Stomach (tissue), 9 donors: ENCODE data around the gene SYNGR3. TPM values are rescaled to one million over a fixed set of nuclear protein-coding genes. Genes with fewer than 3 reads are reported as not detected.

Experiments
- DNase-seq, 2 donors: peaks; one replicate each; pipeline versions ENCODE4 v3.0.0 to v3.0.0-alpha.2; 2013 to 2019
- H3K27ac ChIP-seq, 5 donors: fragments of 200-600 bp in 4 of 5; sonication (generic) in 4 of 5; one replicate each; pipeline ENCODE4 v1.5.1; 2013 to 2019; ENCODE audit warnings: mild to moderate bottlenecking in 1 of 5, moderate library complexity in 1 of 5
- H3K27me3 ChIP-seq, 3 donors: fragments of 200-600 bp; sonication (generic); one replicate each; pipeline ENCODE4 v1.5.1; 2017 to 2019; ENCODE audit warnings: mixed run types in 1 of 3
- H3K36me3 ChIP-seq, 4 donors: fragments of 200-600 bp; sonication (generic); 1 replicate in 3 of 4; 2 replicates in 1 of 4; pipeline ENCODE4 v1.5.1; 2016 to 2019
- H3K4me1 ChIP-seq, 4 donors: fragments of 200-600 bp; sonication (generic); one replicate each; pipeline ENCODE4 v1.5.1; 2016 to 2019
- H3K4me3 ChIP-seq, 4 donors: fragments of 200-600 bp; sonication (generic) in 3 of 4; one replicate each; pipeline ENCODE4 v1.5.1; 2016 to 2019; ENCODE audit warnings: mild to moderate bottlenecking in 1 of 4
- H3K9me3 ChIP-seq, 4 donors: fragments of 200-600 bp; sonication (generic); one replicate each; pipeline ENCODE4 v1.5.1; 2016 to 2019
- EP300 ChIP-seq: sonication (generic); formaldehyde crosslinking; IDR thresholded peaks from one replicate; pipeline ENCODE4 v1.6.1; 2017; ENCODE audit warnings: antibody characterized with exemption
- POLR2A ChIP-seq, 4 donors: fragments of 450-650 bp; IDR thresholded peaks; one replicate each; pipeline ENCODE4 v1.6.1; 2016; ENCODE audit warnings: antibody characterized with exemption in 4 of 4, control low read depth in 2 of 4, mild to moderate bottlenecking in 1 of 4, moderate library complexity in 1 of 4
- POLR2AphosphoS5 ChIP-seq, 3 donors: sonication (generic); formaldehyde crosslinking; IDR thresholded peaks; one replicate each; pipeline ENCODE4 v1.6.1; 2016; ENCODE audit warnings: antibody characterized with exemption in 3 of 3
- WGBS, 5 donors: extraction: QIAGEN DNeasy Blood & Tissue Kit in 3 of 5; methylation state at CpG; one replicate each; pipeline versions ENCODE4 v1.1.5 to v1.1.7; 2013 to 2018; 5-methylcytosine and 5-hydroxymethylcytosine counted together
- intact Hi-C: fragments of 100-400 bp; cut with DNase I; formaldehyde crosslinking; loops from one replicate; pipeline ENCODE4 v1.15.1; 2023; ENCODE audit warnings: low total_unique reads
- polyA plus RNA-seq, 3 donors: library from polyadenylated mRNA; stranded (reverse); fragments of 200-250 nt; gene quantifications; one replicate each; pipeline ENCODE4 v1.2.3, GENCODE V29; 2013
- total RNA-seq, 5 donors: library from RNA; depleted of rRNA; stranded (reverse); fragments of >200 nt; gene quantifications; one replicate each; pipeline versions ENCODE4 v1.1.0 to v1.2.3, GENCODE V29; 2014 to 2016
- TF ChIP-seq, protein P1 (sequence below), 7 experiments: fragments of 450-650 bp in 4 of 7; fragments of 200-600 bp in 3 of 7; sonication (generic) in 3 of 7; IDR thresholded peaks; one replicate each; pipeline ENCODE4 v1.5.1; 2016 to 2019; ENCODE audit warnings: antibody characterized with exemption in 7 of 7, control low read depth in 2 of 7, mild to moderate bottlenecking in 1 of 7
- donor health status: healthy with polysubstance abuse.
- donor health status: Bipolar disorder and iron deficiency.
- donor health status: healthy.

The SYNGR3 gene
- total and polyA plus RNA-seq, 8 donors, result 1.3 to 1.7 TPM; not detected in 6

- Histone ChIP-seq H3K9me3 (no peaks in the 10 kb centered on the region), H3K4me1 (peaks cover 83 to 98% (median 96%) of the 10 kb centered on the region in 4 donors), H3K4me3 (peak overlapping the region in 2 of 4 donors; percentile 4 to 29), H3K27ac (peak overlapping the region; percentile 83 to 95 (median 88)), H3K36me3 (peaks cover 11 to 21% (median 16%) of the 10 kb centered on the region in 4 donors), H3K27me3 (no peaks in the 10 kb centered on the region)
- peak in 1 of 2 donors; percentile 89 for DNase-seq
- TF ChIP-seq EP300 (no peak), POLR2A (IDR thresholded peaks at IDR 0.05) (no peak), POLR2AphosphoS5 (IDR thresholded peaks at IDR 0.05) (no peak)
- TF ChIP-seq, protein P1, sequence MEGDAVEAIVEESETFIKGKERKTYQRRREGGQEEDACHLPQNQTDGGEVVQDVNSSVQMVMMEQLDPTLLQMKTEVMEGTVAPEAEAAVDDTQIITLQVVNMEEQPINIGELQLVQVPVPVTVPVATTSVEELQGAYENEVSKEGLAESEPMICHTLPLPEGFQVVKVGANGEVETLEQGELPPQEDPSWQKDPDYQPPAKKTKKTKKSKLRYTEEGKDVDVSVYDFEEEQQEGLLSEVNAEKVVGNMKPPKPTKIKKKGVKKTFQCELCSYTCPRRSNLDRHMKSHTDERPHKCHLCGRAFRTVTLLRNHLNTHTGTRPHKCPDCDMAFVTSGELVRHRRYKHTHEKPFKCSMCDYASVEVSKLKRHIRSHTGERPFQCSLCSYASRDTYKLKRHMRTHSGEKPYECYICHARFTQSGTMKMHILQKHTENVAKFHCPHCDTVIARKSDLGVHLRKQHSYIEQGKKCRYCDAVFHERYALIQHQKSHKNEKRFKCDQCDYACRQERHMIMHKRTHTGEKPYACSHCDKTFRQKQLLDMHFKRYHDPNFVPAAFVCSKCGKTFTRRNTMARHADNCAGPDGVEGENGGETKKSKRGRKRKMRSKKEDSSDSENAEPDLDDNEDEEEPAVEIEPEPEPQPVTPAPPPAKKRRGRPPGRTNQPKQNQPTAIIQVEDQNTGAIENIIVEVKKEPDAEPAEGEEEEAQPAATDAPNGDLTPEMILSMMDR (IDR thresholded peaks at IDR 0.05), result no peak
- intact Hi-C loops, result no loop called here
- 54 to 67% (median 61%) methylated on average over 31 to 41 of the region's 41 CpGs for WGBS, 5 donors
Observed at GRCh38 chr16:2038382-2039231, 48.8 kb downstream of the SYNGR3 start.

DNA sequence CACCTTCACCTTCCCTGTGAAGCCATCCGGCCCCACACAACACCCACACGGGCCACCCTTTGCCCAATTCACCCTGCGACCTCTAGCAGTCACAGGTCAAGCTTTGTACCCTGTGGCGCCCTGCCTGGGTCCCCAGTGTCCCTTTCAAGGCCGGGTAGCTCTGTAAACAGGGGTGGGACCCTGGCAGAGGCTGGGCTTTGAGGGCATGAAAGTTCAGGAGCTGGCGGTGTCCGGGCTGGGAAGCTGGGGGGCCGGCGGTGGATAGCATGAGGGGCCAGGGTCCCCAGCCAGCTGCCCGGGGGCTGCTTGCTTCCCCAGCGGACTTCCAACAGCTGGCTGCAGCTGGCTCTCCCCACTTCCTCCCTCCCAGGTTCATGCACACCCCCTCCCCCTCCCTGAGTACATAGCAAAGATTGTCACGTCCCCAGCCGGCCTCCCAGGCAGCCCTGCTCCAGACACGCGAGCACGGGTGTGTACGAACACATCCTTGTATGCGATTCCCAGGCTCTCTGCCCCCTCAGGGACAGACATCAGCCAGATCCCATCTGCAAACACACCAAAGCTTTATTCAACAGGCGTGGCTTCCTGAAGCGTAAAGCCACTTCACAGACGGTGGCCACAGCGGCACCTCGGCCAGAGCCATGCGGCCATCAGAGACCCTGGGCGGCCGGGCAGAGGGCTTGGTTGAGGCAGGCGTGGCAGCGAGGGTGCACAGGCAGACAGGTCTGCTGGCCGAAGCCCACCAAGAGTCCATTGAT is 49.7 kb downstream of the SYNGR3 start:
- intact Hi-C loops, result no loop called here
- peak; percentile 83 to 96 for DNase-seq
- H3K27ac ChIP-seq, result peak overlapping the region; percentile 83 to 95 (median 88)
- peaks cover 11 to 21% (median 19%) of the 10 kb centered on the region in 4 donors for H3K36me3 ChIP-seq
- 14 to 38% (median 29%) methylated on average over 22 to 29 of the region's 29 CpGs for WGBS, 5 donors
- TF ChIP-seq, protein P1 (IDR thresholded peaks at IDR 0.05), result no peak
- peak; percentile 25 to 72 (median 55) for TF ChIP-seq POLR2AphosphoS5 (IDR thresholded peaks at IDR 0.05)
- no peak for TF ChIP-seq POLR2A (IDR thresholded peaks at IDR 0.05)
- H3K4me1 ChIP-seq, result peaks cover 84 to 100% (median 98%) of the 10 kb centered on the region in 4 donors
- H3K27me3 ChIP-seq, result no peaks in the 10 kb centered on the region
- peak overlapping the region in 1 of 4 donors; percentile 29 for H3K4me3 ChIP-seq
- no peaks in the 10 kb centered on the region for H3K9me3 ChIP-seq

DNA sequence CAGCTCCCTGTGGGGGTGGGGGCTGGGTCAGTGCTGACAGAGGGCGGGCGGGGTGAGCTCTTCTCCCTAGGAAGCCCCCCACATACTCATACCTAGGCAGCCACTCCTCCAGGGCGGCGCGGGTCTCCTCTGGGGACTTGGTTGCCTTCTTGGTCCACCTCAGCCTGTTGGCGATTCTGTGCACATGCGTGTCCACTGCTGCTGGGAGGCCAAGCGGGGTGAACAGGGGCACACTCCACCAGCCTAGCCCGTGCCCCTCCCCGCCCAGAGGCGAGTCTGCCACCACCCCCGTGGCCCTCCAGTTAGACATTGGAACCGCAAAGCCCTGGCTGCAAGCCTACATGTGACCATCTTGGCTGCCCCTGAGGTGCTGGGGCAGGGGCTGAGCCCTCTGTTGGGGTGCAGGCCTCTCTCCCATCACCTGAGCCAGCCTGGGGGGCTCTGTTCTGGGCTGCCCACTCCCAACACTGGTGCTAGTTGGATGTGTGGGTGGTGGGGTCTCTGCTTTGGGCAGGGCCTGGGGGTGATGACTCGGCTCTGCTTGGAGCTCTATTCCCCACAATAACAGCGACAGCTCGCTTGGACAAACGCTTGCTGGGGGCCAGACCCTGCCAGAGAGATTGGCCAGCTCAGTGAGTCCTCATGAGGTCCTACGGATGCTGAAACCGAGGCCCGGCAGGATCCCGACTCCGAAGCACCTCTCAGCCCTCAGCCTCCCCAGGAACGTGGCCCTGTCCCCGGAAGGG is 50.4 kb downstream of the SYNGR3 start:
- Histone ChIP-seq H3K4me3 (peak overlapping the region in 1 of 4 donors; percentile 29), H3K4me1 (peaks cover 77 to 100% (median 97%) of the 10 kb centered on the region in 4 donors), H3K36me3 (peaks cover 11 to 25% (median 19%) of the 10 kb centered on the region in 4 donors), H3K9me3 (no peaks in the 10 kb centered on the region), H3K27ac (peak overlapping the region; percentile 83 to 95 (median 88)), H3K27me3 (no peaks in the 10 kb centered on the region)
- intact Hi-C loops, result no loop called here
- WGBS, 5 donors, result 59 to 75% (median 65%) methylated on average over 10 to 24 of the region's 24 CpGs
- DNase-seq, result peak in 1 of 2 donors; percentile 48
- TF ChIP-seq, protein P1 (IDR thresholded peaks at IDR 0.05), result no peak
- TF ChIP-seq POLR2AphosphoS5 (IDR thresholded peaks at IDR 0.05), result no peak
- no peak for TF ChIP-seq POLR2A (IDR thresholded peaks at IDR 0.05)
- no peak for TF ChIP-seq EP300
